DND-41 (cell line): ENCODE results near the gene MED12L.

Source experiments
- ATAC-seq: fragments of 200-7000 bp; cut with Tn5 transposase; 3 replicates; pipeline ENCODE4 v1.9.1; 2021; ENCODE audit warnings: low read depth; ENCODE audit not compliant: insufficient read depth
- DNase-seq: peaks from one replicate; pipeline ENCODE4 v3.0.0-alpha.2; 2020
- H2AFZ ChIP-seq: 2 replicates; pipeline ENCODE4 v1.6.0; 2012; ENCODE audit warnings: low read depth, low read length
- H3K27ac ChIP-seq: 2 replicates; pipeline ENCODE4 v1.5.1; 2012; ENCODE audit warnings: low read length, inconsistent platforms
- H3K27me3 ChIP-seq: fragments of 200-600 bp; sonication (generic); 2 replicates; pipeline ENCODE4 v1.6.0; 2012; ENCODE audit warnings: low read length, mild to moderate bottlenecking, inconsistent platforms; ENCODE audit not compliant: insufficient read depth, poor library complexity
- H3K36me3 ChIP-seq: 2 replicates; pipeline ENCODE4 v1.5.1; 2012; ENCODE audit warnings: low read length, inconsistent platforms; ENCODE audit not compliant: insufficient read depth
- H3K4me1 ChIP-seq: 2 replicates; pipeline ENCODE4 v1.5.1; 2012; ENCODE audit warnings: mild to moderate bottlenecking, low read length; ENCODE audit not compliant: insufficient read depth
- H3K4me2 ChIP-seq: 2 replicates; pipeline ENCODE4 v1.6.0; 2012; ENCODE audit warnings: mild to moderate bottlenecking, moderate library complexity, low read length, inconsistent platforms; ENCODE audit not compliant: insufficient read depth
- H3K4me3 ChIP-seq, 2 experiments: fragments of 200-600 bp in 1 of 2; shearing (Covaris generic) in 1 of 2; 2 replicates each; pipeline ENCODE4 v1.5.1; 2012 to 2016; ENCODE audit warnings: inconsistent platforms in 2 of 2, low read length in 2 of 2, mild to moderate bottlenecking in 2 of 2, low read depth in 1 of 2, moderate library complexity in 1 of 2
- H3K79me2 ChIP-seq: 2 replicates; pipeline ENCODE4 v1.6.0; 2012; ENCODE audit warnings: low read length, inconsistent platforms; ENCODE audit not compliant: insufficient read depth
- H3K9ac ChIP-seq: 2 replicates; pipeline ENCODE4 v1.6.0; 2012; ENCODE audit warnings: low read depth, mild to moderate bottlenecking, inconsistent platforms, low read length, moderate library complexity
- H3K9me3 ChIP-seq: 2 replicates; pipeline ENCODE4 v1.5.1; 2012; ENCODE audit warnings: low read length, moderate library complexity, mild to moderate bottlenecking, inconsistent platforms; ENCODE audit not compliant: insufficient read depth, severe bottlenecking
- H4K20me1 ChIP-seq: 2 replicates; pipeline ENCODE4 v1.6.0; 2012; ENCODE audit warnings: low read length; ENCODE audit not compliant: insufficient read depth
- CTCF ChIP-seq: IDR thresholded peaks from 2 replicates; pipeline ENCODE4 v1.5.1; 2012; ENCODE audit warnings: borderline replicate concordance, low read length, moderate library complexity, mild to moderate bottlenecking; ENCODE audit not compliant: poor library complexity, severe bottlenecking; ENCODE audit errors: extremely low read depth
- EZH2 ChIP-seq: IDR thresholded peaks from 3 replicates; pipeline ENCODE4 v1.6.1; 2012; ENCODE audit warnings: borderline replicate concordance, low read depth, mild to moderate bottlenecking, moderate library complexity, low read length, inconsistent platforms; ENCODE audit not compliant: severe bottlenecking

Gene MED12L

GRCh38 chr3:151264605-151265004, 179.1 kb downstream of the MED12L start:
- H3K4me2 ChIP-seq = no peak overlapping the region
- no peak for TF ChIP-seq CTCF
- TF ChIP-seq EZH2 = no peak
- no peak for DNase-seq

DNA sequence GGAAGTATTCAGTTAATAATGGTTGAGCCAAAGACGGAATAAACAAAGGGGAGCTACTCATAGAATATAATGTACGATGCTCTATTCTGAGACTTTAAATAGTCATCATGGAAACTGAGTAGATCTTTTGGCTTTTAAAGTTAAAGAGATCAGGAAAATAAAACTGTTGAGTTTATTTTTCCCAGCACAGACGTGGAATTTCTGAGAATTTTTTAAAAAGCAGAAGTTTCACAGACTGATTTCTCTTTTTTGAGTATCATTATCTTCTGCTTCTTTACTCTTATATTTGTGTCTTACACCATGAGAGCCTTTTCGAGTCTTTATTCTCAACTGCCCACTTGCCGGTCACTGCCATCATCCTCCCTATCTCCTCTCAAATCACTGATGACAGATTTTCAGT, 179.7 kb downstream of the MED12L start:
- no peak overlapping the region for H2AFZ ChIP-seq
- H3K9ac ChIP-seq = no peak overlapping the region
- no peak overlapping the region for H3K4me2 ChIP-seq
- H3K9me3 ChIP-seq = no peaks in the 10 kb centered on the region
- no peak overlapping the region for H3K4me3 ChIP-seq
- no peaks in the 10 kb centered on the region for H4K20me1 ChIP-seq
- H3K79me2 ChIP-seq = no peaks in the 10 kb centered on the region
- H3K4me1 ChIP-seq = peaks cover 13% of the 10 kb centered on the region
- no peaks in the 10 kb centered on the region for H3K27me3 ChIP-seq
- DNase-seq (no peak), ATAC-seq (no peak)
- no peak overlapping the region for H3K27ac ChIP-seq
- TF ChIP-seq EZH2 = no peak
- TF ChIP-seq CTCF = no peak
- H3K36me3 ChIP-seq = no peaks in the 10 kb centered on the region

More at GRCh38 chr3:151264605-151265004, 179.1 kb downstream of the MED12L start:
- H3K27me3 ChIP-seq = no peaks in the 10 kb centered on the region
- peaks cover 13% of the 10 kb centered on the region for H3K4me1 ChIP-seq
- no peaks in the 10 kb centered on the region for H3K9me3 ChIP-seq
- H2AFZ ChIP-seq = no peak overlapping the region
- no peak overlapping the region for H3K9ac ChIP-seq
- no peak for ATAC-seq
- no peak overlapping the region for H3K27ac ChIP-seq
- no peaks in the 10 kb centered on the region for H4K20me1 ChIP-seq
- H3K79me2 ChIP-seq = no peaks in the 10 kb centered on the region
- no peak overlapping the region for H3K4me3 ChIP-seq
- no peaks in the 10 kb centered on the region for H3K36me3 ChIP-seq

DNA sequence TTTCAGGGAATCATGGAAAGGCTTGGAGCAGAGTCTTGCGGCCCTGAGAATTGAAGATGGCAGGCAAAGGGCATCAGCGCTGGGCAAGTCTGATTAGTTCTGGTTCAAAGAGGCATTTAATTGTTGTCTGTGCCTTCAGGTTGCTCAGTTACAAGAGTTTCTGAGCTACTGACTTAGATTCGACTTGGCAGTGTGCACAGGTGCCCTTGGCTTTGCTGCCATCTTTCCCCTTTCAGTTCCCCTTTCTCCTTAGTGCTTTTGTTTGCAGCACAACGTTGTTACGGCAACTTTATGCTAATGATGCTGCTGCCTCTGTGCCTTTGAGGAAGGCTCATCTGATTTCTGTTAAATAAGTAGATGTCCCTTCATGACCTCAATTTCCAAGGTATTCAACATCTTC, 180.4 kb downstream of the MED12L start:
- H3K4me2 ChIP-seq = no peak overlapping the region
- peaks cover 13% of the 10 kb centered on the region for H3K4me1 ChIP-seq
- no peak overlapping the region for H3K9ac ChIP-seq

More for the DNA sequence above, 180.4 kb downstream of the MED12L start:
- Histone ChIP-seq H3K27ac (no peak overlapping the region), H4K20me1 (no peaks in the 10 kb centered on the region), H2AFZ (no peak overlapping the region), H3K36me3 (no peaks in the 10 kb centered on the region), H3K27me3 (no peaks in the 10 kb centered on the region), H3K4me3 (no peak overlapping the region), H3K9me3 (no peaks in the 10 kb centered on the region), H3K79me2 (no peaks in the 10 kb centered on the region)
- DNase-seq = no peak
- ATAC-seq = no peak
- TF ChIP-seq EZH2 (no peak), CTCF (no peak)
